GM12891 (cell line): ENCODE data around the gene GRIK4.
"Not testable (repeated sequence)": the region's sequence is repeated elsewhere in the genome, so short reads cannot be mapped to it uniquely, and the experiment has no call there.

Experiments
- POLR2A ChIP-seq: IDR thresholded peaks from 2 replicates; pipeline ENCODE4 v1.6.1; 2011; ENCODE audit warnings: low read depth, low read length, control low read depth
- POLR2AphosphoS5 ChIP-seq: IDR thresholded peaks from 2 replicates; pipeline ENCODE4 v1.6.1; 2011; ENCODE audit warnings: low read depth, low read length, control low read depth
- TAF1 ChIP-seq: IDR thresholded peaks from 2 replicates; pipeline ENCODE4 v1.6.1; 2011; ENCODE audit warnings: low read depth, low read length, control low read depth

DNA sequence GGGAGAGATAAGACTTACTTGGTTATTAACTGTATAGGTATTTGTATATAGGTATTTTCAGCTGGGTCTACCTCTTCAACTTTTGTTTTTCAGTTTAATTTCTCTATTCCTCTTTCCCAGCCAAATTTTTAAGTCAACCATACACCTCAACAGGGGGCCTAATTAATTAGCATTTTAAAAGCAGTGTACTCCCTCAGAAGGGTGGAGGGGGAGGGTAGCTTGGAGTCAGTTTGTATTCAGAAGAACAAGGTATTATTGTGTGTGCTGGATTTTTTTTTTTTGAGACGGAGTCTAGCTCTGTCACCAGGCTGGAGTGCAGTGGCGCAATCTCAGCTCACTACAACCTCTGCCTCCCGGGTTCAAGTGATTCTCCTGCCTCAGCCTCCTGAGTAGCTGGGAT is 8.0 kb upstream of the GRIK4 start:
- not testable (repeated sequence) for TF ChIP-seq POLR2AphosphoS5, POLR2A, TAF1
